Osteocyte (in vitro differentiated cells): ENCODE results near the gene MYZAP. TPM values are rescaled to one million over a fixed set of nuclear protein-coding genes. Genes with fewer than 3 reads are reported as not detected.

Source experiments
- DNase-seq: peaks from one replicate; pipeline ENCODE4 v3.0.0; 2021; ENCODE audit warnings: mixed read lengths; ENCODE audit not compliant: unreplicated experiment; ENCODE audit errors: extremely low spot score
- H3K27ac Mint-ChIP-seq: one replicate; pipeline ENCODE4 v1.8.0; 2021; ENCODE audit warnings: mild to moderate bottlenecking, mixed read lengths; ENCODE audit not compliant: unreplicated experiment
- H3K27me3 Mint-ChIP-seq: one replicate; pipeline ENCODE4 v1.8.0; 2021; ENCODE audit warnings: mixed read lengths; ENCODE audit not compliant: unreplicated experiment
- H3K36me3 Mint-ChIP-seq: one replicate; pipeline ENCODE4 v1.8.0; 2021; ENCODE audit warnings: mixed read lengths; ENCODE audit not compliant: unreplicated experiment
- H3K4me1 Mint-ChIP-seq: one replicate; pipeline ENCODE4 v1.8.0; 2021; ENCODE audit warnings: mixed read lengths; ENCODE audit not compliant: unreplicated experiment
- H3K4me3 Mint-ChIP-seq: one replicate; pipeline ENCODE4 v1.8.0; 2021; ENCODE audit warnings: mild to moderate bottlenecking, moderate library complexity, mixed read lengths; ENCODE audit not compliant: unreplicated experiment
- H3K9me3 Mint-ChIP-seq: one replicate; pipeline ENCODE4 v1.8.0; 2021; ENCODE audit warnings: mixed read lengths; ENCODE audit not compliant: unreplicated experiment
- CTCF ChIP-seq: fragments of 200-600 bp; sonication (generic); IDR thresholded peaks from 2 replicates; pipeline ENCODE4 v1.5.0; 2021; ENCODE audit warnings: antibody characterized with exemption, mild to moderate bottlenecking, moderate library complexity
- total RNA-seq: library from RNA; stranded (reverse); gene quantifications from 2 replicates; pipeline ENCODE4 v1.2.1, GENCODE V29; 2021

The MYZAP gene
- total RNA-seq, 1 donor from 2014 or later = 1.4 TPM

- no peak for DNase-seq
- Mint-ChIP-seq H3K9me3 (no peaks in the 10 kb centered on the region), H3K36me3 (no peaks in the 10 kb centered on the region), H3K27me3 (peaks cover 8% of the 10 kb centered on the region), H3K27ac (no peak overlapping the region), H3K4me1 (peaks cover 29% of the 10 kb centered on the region), H3K4me3 (no peak overlapping the region)
- TF ChIP-seq CTCF = no peak
These were observed 44.4 kb upstream of the MYZAP start for GRCh38 chr15:57547243-57547755.

- Mint-ChIP-seq H3K4me3 (no peak overlapping the region), H3K4me1 (peaks cover 37% of the 10 kb centered on the region), H3K36me3 (no peaks in the 10 kb centered on the region), H3K27ac (no peak overlapping the region), H3K9me3 (no peaks in the 10 kb centered on the region), H3K27me3 (peaks cover 5% of the 10 kb centered on the region)
- no peak for TF ChIP-seq CTCF
- no peak for DNase-seq
These were observed 43.4 kb upstream of the MYZAP start for GRCh38 chr15:57548351-57548750.

GRCh38 chr15:57548835-57549234 is 42.9 kb upstream of the MYZAP start:
- DNase-seq = peak; percentile 42
- TF ChIP-seq CTCF = no peak
- H3K4me3 Mint-ChIP-seq = no peak overlapping the region
- no peaks in the 10 kb centered on the region for H3K36me3 Mint-ChIP-seq
- no peak overlapping the region for H3K27ac Mint-ChIP-seq
- H3K9me3 Mint-ChIP-seq = no peaks in the 10 kb centered on the region
- H3K27me3 Mint-ChIP-seq = peaks cover 2% of the 10 kb centered on the region
- H3K4me1 Mint-ChIP-seq = peaks cover 39% of the 10 kb centered on the region

- no peaks in the 10 kb centered on the region for H3K36me3 Mint-ChIP-seq
- no peak overlapping the region for H3K27ac Mint-ChIP-seq
- DNase-seq = no peak
- peaks cover 47% of the 10 kb centered on the region for H3K4me1 Mint-ChIP-seq
- H3K27me3 Mint-ChIP-seq = no peaks in the 10 kb centered on the region
- TF ChIP-seq CTCF = no peak
- no peaks in the 10 kb centered on the region for H3K9me3 Mint-ChIP-seq
- H3K4me3 Mint-ChIP-seq = no peak overlapping the region
These were observed 41.8 kb upstream of the MYZAP start for GRCh38 chr15:57549935-57550334.

GRCh38 chr15:57550640-57551039 is 41.1 kb upstream of the MYZAP start:
- Mint-ChIP-seq H3K4me3 (no peak overlapping the region), H3K27ac (no peak overlapping the region)

More at GRCh38 chr15:57550640-57551039, 41.1 kb upstream of the MYZAP start:
- H3K36me3 Mint-ChIP-seq = no peaks in the 10 kb centered on the region
- H3K4me1 Mint-ChIP-seq = peaks cover 54% of the 10 kb centered on the region
- DNase-seq = no peak
- H3K9me3 Mint-ChIP-seq = no peaks in the 10 kb centered on the region
- no peaks in the 10 kb centered on the region for H3K27me3 Mint-ChIP-seq
- no peak for TF ChIP-seq CTCF
